Measurements from ENCODE around the gene ITGB6.

GRCh38 chr2:160063271-160063670 is 136.8 kb downstream of the ITGB6 start:
- TF ChIP-seq POLR2AphosphoS5 (IDR thresholded peaks at IDR 0.05; ENCODE audit: insufficient read depth, low read depth, low read length): no peak
- no peak for TF ChIP-seq MAX (IDR thresholded peaks at IDR 0.05; ENCODE audit: insufficient read depth, insufficient read length)
- TF ChIP-seq CTCF (IDR thresholded peaks at IDR 0.05; ENCODE audit: extremely low read depth in 1 of 2, insufficient read depth in 1 of 2, low read depth in 1 of 2, low read length in 2 of 2): no peak
- TF ChIP-seq FOS (IDR thresholded peaks at IDR 0.05; ENCODE audit: borderline replicate concordance, insufficient read depth, low read length): no peak
- TF ChIP-seq JUN (IDR thresholded peaks at IDR 0.05; ENCODE audit: borderline replicate concordance, insufficient read depth, insufficient read length, low read depth): no peak
- no peak for TF ChIP-seq EZH2 (IDR thresholded peaks at IDR 0.05; ENCODE audit: borderline replicate concordance, low read depth, low read length, severe bottlenecking)
